IMR-90 (cell line): ENCODE data around the gene KRTAP1-5. TPM values are rescaled to one million over a fixed set of nuclear protein-coding genes. Genes with fewer than 3 reads are reported as not detected.

Source experiments
- ATAC-seq: fragments of 200-7000 bp; cut with Tn5 transposase; 2 replicates; pipeline ENCODE4 v1.9.1; 2020; ENCODE audit warnings: low read depth, mild to moderate bottlenecking, moderate library complexity
- BruUV-seq: library from RNA; stranded (reverse); fragments of 400-500 nt; replicated peaks from 2 replicates; lab custom pipeline; 2021; lab: Mats Ljungman, UMichigan
- CTCF ChIA-PET: fragments of 300-600 bp; formaldehyde crosslinking; extraction: SDS; loops from one replicate; lab custom pipeline; 2021; ENCODE audit warnings: antibody characterized with exemption; lab: Yijun Ruan, JAX
- POLR2A ChIA-PET: fragments of 300-600 bp; sonication (Branson Sonifier 250); formaldehyde crosslinking; loops from one replicate; lab custom pipeline; 2022; ENCODE audit warnings: antibody characterized with exemption; ENCODE audit not compliant: unreplicated experiment; lab: Charles Lee
- DNase-seq: peaks from one replicate; pipeline ENCODE4 v3.0.0; 2013
- H2AFZ ChIP-seq: replicated peaks from 2 replicates; pipeline ENCODE3; 2013; ENCODE audit warnings: low read length, mild to moderate bottlenecking; ENCODE audit not compliant: poor library complexity
- H2AK5ac ChIP-seq: 2 replicates; pipeline ENCODE4 v1.6.1; 2013; ENCODE audit warnings: low read depth, low read length, inconsistent platforms
- H2AK9ac ChIP-seq: replicated peaks from 2 replicates; pipeline ENCODE3; 2013; ENCODE audit warnings: mild to moderate bottlenecking, low read depth, low read length, moderate library complexity; ENCODE audit not compliant: poor library complexity
- H2BK120ac ChIP-seq: 2 replicates; pipeline ENCODE4 v1.6.1; 2013; ENCODE audit warnings: low read depth, low read length, inconsistent platforms
- H2BK15ac ChIP-seq: 3 replicates; pipeline ENCODE4 v1.6.1; 2013; ENCODE audit warnings: low read depth, low read length, inconsistent platforms
- H2BK20ac ChIP-seq: 2 replicates; pipeline ENCODE4 v1.6.1; 2013; ENCODE audit warnings: low read depth, mild to moderate bottlenecking, inconsistent platforms, low read length, moderate library complexity
- H2BK5ac ChIP-seq: 2 replicates; pipeline ENCODE4 v1.6.1; 2013; ENCODE audit warnings: mild to moderate bottlenecking, low read depth, low read length, inconsistent platforms; ENCODE audit not compliant: poor library complexity, severe bottlenecking
- H3K14ac ChIP-seq: replicated peaks from 2 replicates; pipeline ENCODE4 v1.6.1; 2013; ENCODE audit warnings: low read depth, low read length, inconsistent platforms
- H3K18ac ChIP-seq: 2 replicates; pipeline ENCODE4 v1.6.1; 2013; ENCODE audit warnings: low read depth, low read length, control low read depth
- H3K23ac ChIP-seq: 2 replicates; pipeline ENCODE4 v1.6.1; 2013; ENCODE audit warnings: low read depth, low read length, inconsistent platforms
- H3K27ac ChIP-seq: 2 replicates; pipeline ENCODE4 v1.5.1; 2013; ENCODE audit warnings: mild to moderate bottlenecking, control low read depth, low read length; ENCODE audit not compliant: insufficient read depth
- H3K27me3 ChIP-seq: 2 replicates; pipeline ENCODE4 v1.6.1; 2013; ENCODE audit warnings: low read length; ENCODE audit not compliant: control insufficient read depth, insufficient read depth
- H3K36me3 ChIP-seq: 2 replicates; pipeline ENCODE4 v1.6.1; 2013; ENCODE audit warnings: low read length, mixed read lengths; ENCODE audit not compliant: control insufficient read depth, insufficient read depth
- H3K4ac ChIP-seq: 2 replicates; pipeline ENCODE4 v1.6.1; 2013; ENCODE audit warnings: low read depth, low read length, inconsistent platforms
- H3K4me1 ChIP-seq: 2 replicates; pipeline ENCODE4 v1.6.1; 2013; ENCODE audit warnings: low read length, mixed read lengths; ENCODE audit not compliant: control insufficient read depth, insufficient read depth
- H3K4me2 ChIP-seq: 2 replicates; pipeline ENCODE4 v1.6.1; 2013; ENCODE audit warnings: low read depth, mild to moderate bottlenecking, control low read depth, low read length, moderate library complexity
- H3K4me3 ChIP-seq: 2 replicates; pipeline ENCODE4 v1.5.1; 2013; ENCODE audit warnings: low read depth, mild to moderate bottlenecking, control low read depth, low read length, moderate library complexity; ENCODE audit not compliant: insufficient read depth
- H3K56ac ChIP-seq: 2 replicates; pipeline ENCODE4 v1.6.1; 2013; ENCODE audit warnings: low read length, inconsistent platforms; ENCODE audit not compliant: insufficient read depth; ENCODE audit errors: extremely low read depth
- H3K79me1 ChIP-seq, 2 experiments: 2 replicates each; pipeline ENCODE4 v1.6.1; 2013; ENCODE audit warnings: low read length in 2 of 2, inconsistent platforms in 1 of 2, low read depth in 1 of 2
- H3K9ac ChIP-seq: 2 replicates; pipeline ENCODE4 v1.6.1; 2013; ENCODE audit warnings: low read depth, low read length, control low read depth
- H3K9me1 ChIP-seq: 2 replicates; pipeline ENCODE4 v1.6.1; 2013; ENCODE audit warnings: low read length, inconsistent platforms; ENCODE audit not compliant: insufficient read depth
- H3K9me3 ChIP-seq: 2 replicates; pipeline ENCODE4 v1.6.1; 2013; ENCODE audit warnings: low read length; ENCODE audit not compliant: control insufficient read depth, insufficient read depth
- H4K20me1 ChIP-seq: 2 replicates; pipeline ENCODE4 v1.6.1; 2013; ENCODE audit warnings: low read length, inconsistent platforms; ENCODE audit not compliant: insufficient read depth
- H4K5ac ChIP-seq: 2 replicates; pipeline ENCODE4 v1.6.1; 2013; ENCODE audit warnings: mild to moderate bottlenecking, low read depth, low read length, control low read depth
- H4K8ac ChIP-seq, 2 experiments: 2 replicates each; pipeline ENCODE4 v1.6.1; 2013; ENCODE audit warnings: low read depth in 2 of 2, low read length in 2 of 2, control low read depth in 1 of 2, inconsistent platforms in 1 of 2
- H4K91ac ChIP-seq: 2 replicates; pipeline ENCODE4 v1.6.1; 2013; ENCODE audit warnings: low read depth, low read length, inconsistent platforms; ENCODE audit not compliant: insufficient read depth
- BHLHE40 ChIP-seq: fragments of 150-350 bp; IDR thresholded peaks from 2 replicates; pipeline ENCODE4 v1.6.1; 2016; ENCODE audit warnings: mild to moderate bottlenecking, low read depth, low read length
- CEBPB ChIP-seq: IDR thresholded peaks from 2 replicates; pipeline ENCODE4 v1.6.1; 2012; ENCODE audit warnings: low read depth, low read length, improper control_type of control experiment
- CHD1 ChIP-seq: IDR thresholded peaks from 2 replicates; pipeline ENCODE4 v1.6.1; 2012; ENCODE audit warnings: low read depth, low read length, improper control_type of control experiment
- ELK1 ChIP-seq: fragments of 150-350 bp; IDR thresholded peaks from 2 replicates; pipeline ENCODE4 v1.6.1; 2016; ENCODE audit warnings: low read depth, mild to moderate bottlenecking, low read length, moderate library complexity, borderline replicate concordance
- MAFK ChIP-seq: IDR thresholded peaks from 2 replicates; pipeline ENCODE4 v1.6.1; 2012; ENCODE audit warnings: low read depth, low read length, improper control_type of control experiment
- MAZ ChIP-seq: IDR thresholded peaks from 2 replicates; pipeline ENCODE4 v1.6.1; 2012; ENCODE audit warnings: low read depth, mild to moderate bottlenecking, low read length, improper control_type of control experiment, moderate library complexity, borderline replicate concordance
- MXI1 ChIP-seq: IDR thresholded peaks from 2 replicates; pipeline ENCODE4 v1.6.1; 2012; ENCODE audit warnings: low read depth, mild to moderate bottlenecking, low read length, moderate library complexity, borderline replicate concordance
- NFE2L2 ChIP-seq: fragments of 150-350 bp; IDR thresholded peaks from 2 replicates; pipeline ENCODE4 v1.6.1; 2016; ENCODE audit warnings: low read depth, mild to moderate bottlenecking, low read length
- RAD21 ChIP-seq: IDR thresholded peaks from 2 replicates; pipeline ENCODE4 v1.6.1; 2012; ENCODE audit warnings: low read length, improper control_type of control experiment
- RCOR1 ChIP-seq: IDR thresholded peaks from 2 replicates; pipeline ENCODE4 v1.6.1; 2012; ENCODE audit warnings: mild to moderate bottlenecking, low read length, improper control_type of control experiment; ENCODE audit not compliant: insufficient replicate concordance
- RFX5 ChIP-seq: IDR thresholded peaks from 2 replicates; pipeline ENCODE4 v1.8.0; 2012; ENCODE audit warnings: low read depth, mild to moderate bottlenecking, low read length, moderate library complexity
- SMC3 ChIP-seq: fragments of 150-350 bp; IDR thresholded peaks from 2 replicates; pipeline ENCODE4 v1.6.1; 2016; ENCODE audit warnings: low read depth, mild to moderate bottlenecking, antibody characterized with exemption, low read length, moderate library complexity
- WGBS, 2 experiments: methylation state at CpG; one replicate each; pipeline versions ENCODE4 v1.1.5 to v1.1.7; 2013; ENCODE audit warnings: missing lambda C conversion rate in 2 of 2; ENCODE audit not compliant: insufficient read length in 1 of 2; ENCODE audit errors: extremely low coverage in 2 of 2; 5-methylcytosine and 5-hydroxymethylcytosine counted together
- dilution Hi-C: fragments of 300-500 bp; cut with HindIII; formaldehyde crosslinking; loops from one replicate; pipeline ENCODE4 v1.14.3; 2018; ENCODE audit warnings: low sequenced_read_pairs; ENCODE audit not compliant: unreplicated experiment
- in situ Hi-C: fragments of 300-500 bp; cut with MboI; formaldehyde crosslinking; loops from 3 replicates; pipeline ENCODE4 v1.14.3; 2019; ENCODE audit warnings: low sequenced_read_pairs, inconsistent platforms, mixed read lengths
- intact Hi-C: fragments of 100-400 bp; cut with micrococcal nuclease; formaldehyde crosslinking; loops from 2 replicates; pipeline ENCODE4 v1.10.0; 2022
- polyA plus RNA-seq, 3 experiments: library from polyadenylated mRNA; depleted of rRNA; stranded (reverse); fragments of >200 nt; gene quantifications; 2 replicates each; pipeline ENCODE4 v1.2.3, GENCODE V29; 2012; ENCODE audit warnings: low replicate concordance in 1 of 3
- total RNA-seq: library from RNA; depleted of rRNA; stranded (reverse); fragments of >200 nt; gene quantifications from 2 replicates; pipeline ENCODE4 v1.2.3, GENCODE V29; 2012
- TF ChIP-seq, protein P1 (sequence below): fragments of 150-350 bp; IDR thresholded peaks from 2 replicates; pipeline ENCODE4 v1.6.1; 2017; ENCODE audit warnings: mild to moderate bottlenecking, antibody characterized with exemption, low read length, low read depth

KRTAP1-5 gene
- total and polyA plus RNA-seq, 2 of the 4 experiments (the other 2 are of a cell fraction): 27.0 to 34.8 TPM

GRCh38 chr17:41009301-41009760 is 17.7 kb downstream of the KRTAP1-5 start:
- CTCF ChIA-PET: interaction anchor here (0.6 to 0.9 kb wide), 2 partner anchors 11 to 18 kb away, joined by 3 to 6 read pairs; no protein-coding TSS in a partner anchor
- intact Hi-C loops: no loop called here
- H2AK5ac ChIP-seq: no peak overlapping the region
- no peaks in the 10 kb centered on the region; the same call in 1 of the 2 replicates for H3K9me1 ChIP-seq
- H3K56ac ChIP-seq: no peak overlapping the region
- H4K20me1 ChIP-seq: no peaks in the 10 kb centered on the region
- no peaks in the 10 kb centered on the region for H3K9me3 ChIP-seq
- no peaks in the 10 kb centered on the region for H3K79me1 ChIP-seq
- H3K23ac ChIP-seq: no peak overlapping the region
- no peak overlapping the region for H2AK9ac ChIP-seq
- no peak overlapping the region for H3K9ac ChIP-seq
- ATAC-seq (no peak), DNase-seq (no peak)
- no peak overlapping the region for H3K27ac ChIP-seq
- no peak overlapping the region for H4K8ac ChIP-seq
- H3K14ac ChIP-seq: no peak overlapping the region
- POLR2A ChIA-PET: no interaction called here
- H3K36me3 ChIP-seq: no peaks in the 10 kb centered on the region
- H4K5ac ChIP-seq: no peak overlapping the region
- in situ Hi-C loops: no loop called here
- H3K4me2 ChIP-seq: no peak overlapping the region
- no peak overlapping the region for H2BK5ac ChIP-seq
- dilution Hi-C loops: no loop called here
- no peak overlapping the region for H2BK120ac ChIP-seq
- H2BK15ac ChIP-seq: no peak overlapping the region
- H3K4me1 ChIP-seq: peaks cover 1% of the 10 kb centered on the region; the same call in 1 of the 2 replicates
- no peak overlapping the region for H3K4ac ChIP-seq
- no TSS peak for BruUV-seq
- TF ChIP-seq ELK1 (no peak), MAFK (no peak), MAZ (no peak), RAD21 (no peak), CEBPB (no peak), SMC3 (no peak), NFE2L2 (no peak), MXI1 (no peak), BHLHE40 (no peak), RFX5 (no peak), CHD1 (no peak), RCOR1 (no peak)
- TF ChIP-seq, protein P1, sequence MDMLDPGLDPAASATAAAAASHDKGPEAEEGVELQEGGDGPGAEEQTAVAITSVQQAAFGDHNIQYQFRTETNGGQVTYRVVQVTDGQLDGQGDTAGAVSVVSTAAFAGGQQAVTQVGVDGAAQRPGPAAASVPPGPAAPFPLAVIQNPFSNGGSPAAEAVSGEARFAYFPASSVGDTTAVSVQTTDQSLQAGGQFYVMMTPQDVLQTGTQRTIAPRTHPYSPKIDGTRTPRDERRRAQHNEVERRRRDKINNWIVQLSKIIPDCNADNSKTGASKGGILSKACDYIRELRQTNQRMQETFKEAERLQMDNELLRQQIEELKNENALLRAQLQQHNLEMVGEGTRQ: no peak
- no CpG with 5 or more reads among the region's 4 CpGs for WGBS, 2 experiments
- H3K4me3 ChIP-seq: no peak overlapping the region
- H4K91ac ChIP-seq: no peak overlapping the region
- H2AFZ ChIP-seq: no peak overlapping the region
- no peaks in the 10 kb centered on the region for H3K27me3 ChIP-seq
- no peak overlapping the region for H3K18ac ChIP-seq
- no peak overlapping the region for H2BK20ac ChIP-seq
